Measurements from ENCODE around the gene NF2. TPM values are rescaled to one million over a fixed set of nuclear protein-coding genes. Genes with fewer than 3 reads are reported as not detected.

The NF2 gene
- total and polyA plus RNA-seq, 2 experiments from 2014 or later, result 14.4 to 54.5 TPM

- TF ChIP-seq ZNF462 (CRISPR knock-in tag; IDR thresholded peaks at IDR 0.05) (no peak), EZH2 (IDR thresholded peaks at IDR 0.05; ENCODE audit: low read depth, unreplicated experiment) (no peak), JUNB (IDR thresholded peaks at IDR 0.05; ENCODE audit: unreplicated experiment) (no peak)
Observed at GRCh38 chr22:29741926-29742325, 138.5 kb downstream of the NF2 start (continued).

DNA sequence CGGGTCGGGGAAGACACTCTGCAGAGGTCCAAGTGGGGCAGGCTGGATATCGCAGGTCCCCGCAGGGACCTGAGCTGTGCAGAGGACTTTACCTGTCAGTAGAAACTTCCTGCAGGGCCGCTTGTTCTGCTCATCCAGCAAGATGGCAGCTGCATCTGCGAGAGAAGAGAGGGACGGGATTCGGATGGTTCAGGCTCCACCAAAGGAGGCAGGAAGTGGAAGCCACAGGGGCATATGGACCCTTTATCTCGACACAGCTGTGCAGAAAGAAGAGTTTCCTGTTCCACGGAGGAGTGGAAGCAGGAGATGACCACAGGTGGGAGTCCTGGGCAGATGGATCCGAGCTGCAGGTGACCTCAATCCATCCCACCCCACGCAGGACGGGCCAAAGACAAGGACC, 138.9 kb downstream of the NF2 start:
- DNase-seq (ENCODE audit: low spot score), result no peak
- TF ChIP-seq ZNF331 (CRISPR knock-in tag; IDR thresholded peaks at IDR 0.05; ENCODE audit: low read depth), result no peak
- TF ChIP-seq EZH2 (IDR thresholded peaks at IDR 0.05; ENCODE audit: low read depth, unreplicated experiment), result no peak
- no peak for TF ChIP-seq CREB1 (CRISPR knock-in tag; IDR thresholded peaks at IDR 0.05; ENCODE audit: low read depth)
- no peak for TF ChIP-seq ZNF114 (CRISPR knock-in tag; IDR thresholded peaks at IDR 0.05)
- TF ChIP-seq POLR2AphosphoS5 (IDR thresholded peaks at IDR 0.05; ENCODE audit: low read depth), result no peak
- TF ChIP-seq EZH2phosphoT487 (IDR thresholded peaks at IDR 0.05; ENCODE audit: unreplicated experiment), result no peak
- no peak for TF ChIP-seq JUNB (IDR thresholded peaks at IDR 0.05; ENCODE audit: unreplicated experiment)
- no peak for TF ChIP-seq ZNF462 (CRISPR knock-in tag; IDR thresholded peaks at IDR 0.05)

More for the DNA sequence above, 138.9 kb downstream of the NF2 start:
- H3K36me3 ChIP-seq (ENCODE audit: insufficient read depth), result no peaks in the 10 kb centered on the region
- Mint-ChIP-seq H3K27me3 (ENCODE audit: insufficient read depth, low read depth, poor library complexity) (peaks cover 7% of the 10 kb centered on the region), H3K9me3 (peaks cover 2% of the 10 kb centered on the region; the same call in 1 of the 3 replicates), H3K27ac (no peak overlapping the region), H3K4me3 (no peak overlapping the region), H3K4me1 (peaks cover 5% of the 10 kb centered on the region; the same call in 1 of the 3 replicates), H3K36me3 (ENCODE audit: low read depth) (peaks cover 6% of the 10 kb centered on the region; the same call in 1 of the 3 replicates)
- no peaks in the 10 kb centered on the region for H3K79me2 ChIP-seq (replicated peaks; ENCODE audit: insufficient read depth)
- H3K27me3 ChIP-seq (ENCODE audit: insufficient read depth), result no peaks in the 10 kb centered on the region
- H3K4me3 ChIP-seq, result no peak overlapping the region
- H2AFZ ChIP-seq, result no peak overlapping the region
- ATAC-seq, result no peak
- H3K27ac ChIP-seq (ENCODE audit: low read depth), result no peak overlapping the region
- H3F3A ChIP-seq (replicated peaks; ENCODE audit: low read depth), result no peaks in the 10 kb centered on the region
- H3K9me2 ChIP-seq (ENCODE audit: insufficient read depth), result no peaks in the 10 kb centered on the region
- H3K4me1 ChIP-seq (ENCODE audit: insufficient read depth), result no peaks in the 10 kb centered on the region
- no peaks in the 10 kb centered on the region for H4K20me1 ChIP-seq (replicated peaks; ENCODE audit: insufficient read depth)
- no peak overlapping the region for H3K4me2 ChIP-seq
